WI38 (cell line): ENCODE data around the gene MYO3A.

Experiments used
- H3K4me3 ChIP-seq: 2 replicates; pipeline ENCODE4 v1.5.1; 2011; ENCODE audit warnings: low read depth, mild to moderate bottlenecking, control low read depth, low read length
- CTCF ChIP-seq: IDR thresholded peaks from 2 replicates; pipeline ENCODE4 v1.5.1; 2012; ENCODE audit warnings: low read depth, mild to moderate bottlenecking, control low read depth, low read length

The MYO3A gene

GRCh38 chr10:26217396-26218086 is 283.5 kb downstream of the MYO3A start:
- TF ChIP-seq CTCF: no peak
- H3K4me3 ChIP-seq: no peak overlapping the region

- H3K4me3 ChIP-seq: no peak overlapping the region
- no peak for TF ChIP-seq CTCF
These were observed 285.6 kb downstream of the MYO3A start for GRCh38 chr10:26219676-26220075.

- TF ChIP-seq CTCF: no peak
- no peak overlapping the region for H3K4me3 ChIP-seq
These were observed 286.9 kb downstream of the MYO3A start for GRCh38 chr10:26220901-26221300.

- H3K4me3 ChIP-seq: no peak overlapping the region
- TF ChIP-seq CTCF: no peak
These were observed 287.5 kb downstream of the MYO3A start for GRCh38 chr10:26221541-26221940.

- no peak overlapping the region for H3K4me3 ChIP-seq
- no peak for TF ChIP-seq CTCF
These were observed 288.5 kb downstream of the MYO3A start for GRCh38 chr10:26222563-26222962.

- no peak for TF ChIP-seq CTCF
- H3K4me3 ChIP-seq: no peak overlapping the region
These were observed 291.3 kb downstream of the MYO3A start for GRCh38 chr10:26225322-26225721.

GRCh38 chr10:26227786-26228185 is 293.8 kb downstream of the MYO3A start:
- H3K4me3 ChIP-seq: no peak overlapping the region
- no peak for TF ChIP-seq CTCF
